ENCODE data around the gene RAI1. TPM values are rescaled to one million over a fixed set of nuclear protein-coding genes. Genes with fewer than 3 reads are reported as not detected.

RAI1 gene
- total RNA-seq, 1 donor from 2014 or later = 39.1 TPM

DNA sequence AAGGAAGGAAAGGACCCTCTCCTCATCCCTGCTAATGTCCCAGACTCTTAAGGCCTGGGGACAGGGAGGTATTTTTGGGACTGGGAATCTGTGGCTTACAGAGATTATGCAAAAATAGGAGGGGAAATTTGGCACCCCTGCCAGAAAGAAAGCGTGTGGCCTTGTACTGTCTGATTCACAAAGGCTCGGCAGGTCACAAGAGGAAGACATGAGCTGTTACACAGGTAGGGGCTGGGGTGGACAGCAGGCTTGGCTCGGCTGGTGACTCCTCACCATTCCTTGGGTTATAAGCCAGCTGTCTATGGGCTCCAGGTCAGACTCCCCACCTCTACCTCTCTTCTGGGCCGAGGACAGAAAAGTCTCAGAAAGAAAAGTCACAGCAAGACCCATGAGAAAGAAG, 176.2 kb downstream of the RAI1 start:
- no peak overlapping the region for H3K9ac ChIP-seq (ENCODE audit: low read length)
- no peaks in the 10 kb centered on the region for H3K27me3 Mint-ChIP-seq (ENCODE audit: low read depth, unreplicated experiment)
- H3K27me3 ChIP-seq (ENCODE audit: insufficient read depth, low read length) = no peaks in the 10 kb centered on the region
- no peak overlapping the region for H3K27ac ChIP-seq (ENCODE audit: low read depth, low read length)
- H3K4me3 ChIP-seq (ENCODE audit: insufficient read depth, low read depth, low read length) = no peak overlapping the region
- H4K20me1 ChIP-seq (ENCODE audit: insufficient read depth, low read length) = peaks cover 5% of the 10 kb centered on the region
- H3K36me3 ChIP-seq (ENCODE audit: insufficient read depth, low read length) = peaks cover 2% of the 10 kb centered on the region
- no peaks in the 10 kb centered on the region for H3K79me2 ChIP-seq (ENCODE audit: insufficient read depth, low read length)
- no peak overlapping the region for H3K4me3 Mint-ChIP-seq (ENCODE audit: unreplicated experiment)
- no peak for DNase-seq (ENCODE audit: low read depth)
- H3K4me2 ChIP-seq (ENCODE audit: low read length) = no peak overlapping the region
- no peaks in the 10 kb centered on the region for H3K4me1 ChIP-seq (ENCODE audit: insufficient read depth, low read length)
- H3K36me3 Mint-ChIP-seq (ENCODE audit: low read depth, unreplicated experiment) = peaks cover 15% of the 10 kb centered on the region
- no peaks in the 10 kb centered on the region for H3K9me3 ChIP-seq (ENCODE audit: insufficient read depth, low read depth, low read length)
- no peaks in the 10 kb centered on the region for H3K9me3 Mint-ChIP-seq (ENCODE audit: unreplicated experiment)
- H3K27ac Mint-ChIP-seq (ENCODE audit: unreplicated experiment) = no peak overlapping the region
- no peak overlapping the region for H2AFZ ChIP-seq (ENCODE audit: low read depth, low read length)
- no peak for FAIRE-seq
- H3K4me1 Mint-ChIP-seq (ENCODE audit: low read depth, unreplicated experiment) = no peaks in the 10 kb centered on the region
- no peak for TF ChIP-seq EZH2 (IDR thresholded peaks at IDR 0.05; ENCODE audit: insufficient read depth, low read length)
- TF ChIP-seq, protein P1, sequence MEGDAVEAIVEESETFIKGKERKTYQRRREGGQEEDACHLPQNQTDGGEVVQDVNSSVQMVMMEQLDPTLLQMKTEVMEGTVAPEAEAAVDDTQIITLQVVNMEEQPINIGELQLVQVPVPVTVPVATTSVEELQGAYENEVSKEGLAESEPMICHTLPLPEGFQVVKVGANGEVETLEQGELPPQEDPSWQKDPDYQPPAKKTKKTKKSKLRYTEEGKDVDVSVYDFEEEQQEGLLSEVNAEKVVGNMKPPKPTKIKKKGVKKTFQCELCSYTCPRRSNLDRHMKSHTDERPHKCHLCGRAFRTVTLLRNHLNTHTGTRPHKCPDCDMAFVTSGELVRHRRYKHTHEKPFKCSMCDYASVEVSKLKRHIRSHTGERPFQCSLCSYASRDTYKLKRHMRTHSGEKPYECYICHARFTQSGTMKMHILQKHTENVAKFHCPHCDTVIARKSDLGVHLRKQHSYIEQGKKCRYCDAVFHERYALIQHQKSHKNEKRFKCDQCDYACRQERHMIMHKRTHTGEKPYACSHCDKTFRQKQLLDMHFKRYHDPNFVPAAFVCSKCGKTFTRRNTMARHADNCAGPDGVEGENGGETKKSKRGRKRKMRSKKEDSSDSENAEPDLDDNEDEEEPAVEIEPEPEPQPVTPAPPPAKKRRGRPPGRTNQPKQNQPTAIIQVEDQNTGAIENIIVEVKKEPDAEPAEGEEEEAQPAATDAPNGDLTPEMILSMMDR (IDR thresholded peaks at IDR 0.05; ENCODE audit: insufficient read depth, low read depth, low read length) = no peak

DNA sequence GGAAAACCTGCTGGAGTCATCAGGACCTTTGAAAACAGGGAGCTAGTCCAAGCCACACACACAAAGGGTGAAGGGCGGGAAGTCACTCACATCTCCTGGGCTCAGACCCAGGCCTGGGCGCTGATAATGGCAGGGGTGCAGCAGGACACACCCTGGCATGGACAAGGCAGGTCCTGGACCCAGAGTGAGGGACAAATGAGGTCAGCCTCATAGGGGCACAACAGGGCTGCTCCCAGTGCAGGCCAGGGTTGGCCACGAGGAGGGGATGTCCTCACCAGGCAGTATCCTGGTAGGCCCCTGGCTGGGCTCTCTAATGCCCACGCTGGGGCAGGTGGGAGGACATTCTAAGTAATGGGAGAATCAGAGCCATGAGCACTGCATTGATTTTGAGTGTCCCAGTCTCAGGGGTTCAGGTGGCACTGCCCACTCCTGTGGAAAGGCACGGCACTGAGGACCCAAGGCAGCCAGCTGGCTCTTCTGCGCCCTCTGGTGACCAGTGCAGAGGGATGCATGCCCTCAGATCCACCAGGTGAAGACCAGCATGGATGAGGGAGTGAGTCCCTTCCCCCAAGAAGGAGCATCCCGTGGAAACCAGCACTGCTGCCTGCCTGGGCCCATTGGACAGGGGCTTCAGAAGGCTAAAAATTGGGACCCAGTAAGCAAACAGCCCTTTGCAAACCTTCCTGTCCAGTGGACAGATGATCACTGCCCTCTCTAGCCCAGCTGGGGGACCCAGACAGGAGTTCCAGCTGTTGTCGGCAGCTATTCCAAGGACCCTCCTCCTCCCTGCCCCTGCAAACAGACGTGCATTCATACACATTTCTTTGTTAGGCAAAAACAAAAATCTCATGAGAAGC, 178.9 kb downstream of the RAI1 start:
- H3K4me1 ChIP-seq (ENCODE audit: insufficient read depth, low read length) = no peaks in the 10 kb centered on the region
- Mint-ChIP-seq H3K27ac (ENCODE audit: unreplicated experiment) (no peak overlapping the region), H3K27me3 (ENCODE audit: low read depth, unreplicated experiment) (no peaks in the 10 kb centered on the region), H3K4me3 (ENCODE audit: unreplicated experiment) (no peak overlapping the region), H3K4me1 (ENCODE audit: low read depth, unreplicated experiment) (no peaks in the 10 kb centered on the region), H3K9me3 (ENCODE audit: unreplicated experiment) (no peaks in the 10 kb centered on the region), H3K36me3 (ENCODE audit: low read depth, unreplicated experiment) (peaks cover 23% of the 10 kb centered on the region)
- no peak overlapping the region for H3K4me3 ChIP-seq (ENCODE audit: insufficient read depth, low read depth, low read length)
- H2AFZ ChIP-seq (ENCODE audit: low read depth, low read length) = no peak overlapping the region
- H3K9ac ChIP-seq (ENCODE audit: low read length) = no peak overlapping the region
- no peaks in the 10 kb centered on the region for H3K9me3 ChIP-seq (ENCODE audit: insufficient read depth, low read depth, low read length)
- TF ChIP-seq, protein P1 (IDR thresholded peaks at IDR 0.05; ENCODE audit: insufficient read depth, low read depth, low read length) = peak; percentile 94
- TF ChIP-seq EZH2 (IDR thresholded peaks at IDR 0.05; ENCODE audit: insufficient read depth, low read length) = no peak
- no peak overlapping the region for H3K4me2 ChIP-seq (ENCODE audit: low read length)
- H3K36me3 ChIP-seq (ENCODE audit: insufficient read depth, low read length) = peaks cover 2% of the 10 kb centered on the region
- H3K27me3 ChIP-seq (ENCODE audit: insufficient read depth, low read length) = no peaks in the 10 kb centered on the region
- H3K27ac ChIP-seq (ENCODE audit: low read depth, low read length) = no peak overlapping the region
- FAIRE-seq (no peak), DNase-seq (ENCODE audit: low read depth) (no peak)
- H4K20me1 ChIP-seq (ENCODE audit: insufficient read depth, low read length) = peaks cover 5% of the 10 kb centered on the region
- no peaks in the 10 kb centered on the region for H3K79me2 ChIP-seq (ENCODE audit: insufficient read depth, low read length)

DNA sequence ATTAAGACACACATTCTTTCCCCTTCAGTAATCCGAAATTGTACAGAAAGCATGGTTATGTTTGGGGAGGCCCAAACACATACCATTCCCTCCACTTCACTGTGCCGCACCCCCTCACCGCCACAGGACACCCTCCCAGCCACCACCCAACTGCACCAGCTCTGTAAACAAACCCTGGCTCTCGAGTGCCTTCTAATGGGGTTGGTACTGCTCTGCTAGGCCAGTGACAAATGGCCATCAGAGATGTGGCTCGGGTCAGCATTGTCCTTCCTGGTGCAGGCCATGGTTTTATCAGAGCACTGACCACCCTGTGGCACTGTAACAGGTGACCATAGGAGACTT, 179.5 kb downstream of the RAI1 start:
- H3K4me3 Mint-ChIP-seq (ENCODE audit: unreplicated experiment) = no peak overlapping the region
- peaks cover 23% of the 10 kb centered on the region for H3K36me3 Mint-ChIP-seq (ENCODE audit: low read depth, unreplicated experiment)
- no peaks in the 10 kb centered on the region for H3K9me3 Mint-ChIP-seq (ENCODE audit: unreplicated experiment)
- H3K27ac Mint-ChIP-seq (ENCODE audit: unreplicated experiment) = no peak overlapping the region
- no peak overlapping the region for H3K9ac ChIP-seq (ENCODE audit: low read length)
- H3K4me1 Mint-ChIP-seq (ENCODE audit: low read depth, unreplicated experiment) = no peaks in the 10 kb centered on the region
- no peak overlapping the region for H2AFZ ChIP-seq (ENCODE audit: low read depth, low read length)
- no peak overlapping the region for H3K4me3 ChIP-seq (ENCODE audit: insufficient read depth, low read depth, low read length)
- TF ChIP-seq, protein P1 (IDR thresholded peaks at IDR 0.05; ENCODE audit: insufficient read depth, low read depth, low read length) = no peak
- TF ChIP-seq EZH2 (IDR thresholded peaks at IDR 0.05; ENCODE audit: insufficient read depth, low read length) = no peak
- FAIRE-seq (no peak), DNase-seq (ENCODE audit: low read depth) (no peak)
- H3K27ac ChIP-seq (ENCODE audit: low read depth, low read length) = no peak overlapping the region
- no peak overlapping the region for H3K4me2 ChIP-seq (ENCODE audit: low read length)
- no peaks in the 10 kb centered on the region for H3K4me1 ChIP-seq (ENCODE audit: insufficient read depth, low read length)
- no peaks in the 10 kb centered on the region for H3K27me3 ChIP-seq (ENCODE audit: insufficient read depth, low read length)
- no peaks in the 10 kb centered on the region for H3K9me3 ChIP-seq (ENCODE audit: insufficient read depth, low read depth, low read length)
- H4K20me1 ChIP-seq (ENCODE audit: insufficient read depth, low read length) = peaks cover 5% of the 10 kb centered on the region
- peaks cover 2% of the 10 kb centered on the region for H3K36me3 ChIP-seq (ENCODE audit: insufficient read depth, low read length)
- H3K27me3 Mint-ChIP-seq (ENCODE audit: low read depth, unreplicated experiment) = no peaks in the 10 kb centered on the region
- no peaks in the 10 kb centered on the region for H3K79me2 ChIP-seq (ENCODE audit: insufficient read depth, low read length)
